ENCODE measurements around the gene TMEM178B.

TMEM178B gene

DNA sequence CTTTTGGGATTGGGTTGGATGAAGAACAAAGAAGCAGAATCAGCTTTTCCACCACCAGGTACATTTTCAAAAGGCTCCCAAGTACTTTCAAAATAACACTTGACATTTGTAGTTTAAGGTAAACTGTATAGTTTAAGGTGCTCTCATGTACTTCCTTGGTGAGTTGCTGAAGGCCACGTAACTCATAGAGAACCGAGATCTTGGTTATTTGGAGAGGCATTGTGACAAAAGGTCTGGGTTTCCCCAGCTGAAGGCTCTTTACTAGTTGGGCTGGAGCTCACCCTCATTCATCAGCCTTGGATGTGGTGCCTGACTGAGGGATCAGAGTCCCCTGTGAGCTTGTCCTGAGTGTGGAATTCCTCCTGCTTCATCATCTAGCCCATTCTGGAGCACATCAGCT, 191.8 kb downstream of the TMEM178B start:
- no peak for ATAC-seq

DNA sequence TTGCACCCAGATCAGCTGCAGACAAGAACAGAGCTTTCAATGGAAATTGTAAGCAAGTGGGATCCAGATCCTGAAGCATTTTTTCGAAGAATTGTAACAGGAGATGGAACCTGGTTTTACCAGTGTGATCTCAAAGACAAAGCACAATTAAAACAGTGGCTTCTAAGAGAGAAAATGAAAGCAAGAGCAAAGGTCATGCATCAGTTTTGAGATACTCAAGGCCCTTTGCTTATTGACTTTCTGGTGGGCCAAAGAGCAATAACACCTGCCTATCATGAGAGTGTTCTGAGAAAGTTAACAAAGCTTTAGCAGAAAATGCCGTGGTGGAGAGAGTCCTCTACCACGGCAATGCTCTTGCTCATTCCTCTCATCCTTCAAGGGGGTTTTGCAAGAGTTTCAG, 194.8 kb downstream of the TMEM178B start:
- ATAC-seq = no peak

DNA sequence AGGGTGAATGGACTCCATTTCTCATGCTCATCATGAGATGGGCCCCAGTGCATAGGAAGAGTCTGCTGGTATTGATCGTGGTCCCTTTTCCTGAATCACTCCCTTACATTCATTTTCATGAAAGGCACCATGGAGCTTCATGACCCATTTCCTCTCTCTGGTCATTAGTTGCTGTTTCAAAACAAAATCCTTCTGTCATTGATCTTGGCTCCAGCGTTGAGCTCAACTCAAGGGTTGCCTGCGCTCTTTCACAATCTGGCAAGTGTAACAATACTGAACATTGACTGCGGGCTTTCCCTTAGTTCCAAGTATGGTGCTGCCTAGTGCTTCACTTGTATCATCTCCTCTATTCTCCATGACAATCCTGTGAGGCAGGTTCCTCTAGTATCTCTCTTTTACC, 197.6 kb downstream of the TMEM178B start:
- no peak for ATAC-seq

DNA sequence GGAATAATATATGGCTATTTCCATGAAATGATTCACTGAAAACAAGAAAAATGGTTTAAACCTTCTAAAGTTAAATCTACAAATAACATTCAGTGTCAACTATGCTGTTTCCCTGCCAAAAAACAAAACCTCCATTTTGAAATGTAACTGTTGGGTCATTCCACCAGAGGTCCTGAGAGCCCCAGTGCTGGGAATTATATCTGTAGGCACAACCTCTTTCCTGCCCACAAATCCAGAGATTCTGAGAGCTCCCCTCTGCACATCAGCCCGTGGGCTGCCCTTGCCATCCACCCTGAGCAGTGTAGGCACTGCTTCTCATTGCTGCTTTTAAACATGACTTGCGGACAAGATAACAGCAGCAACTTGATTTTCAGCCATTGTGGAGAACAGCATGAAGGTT, 198.6 kb downstream of the TMEM178B start:
- no peak for ATAC-seq

DNA sequence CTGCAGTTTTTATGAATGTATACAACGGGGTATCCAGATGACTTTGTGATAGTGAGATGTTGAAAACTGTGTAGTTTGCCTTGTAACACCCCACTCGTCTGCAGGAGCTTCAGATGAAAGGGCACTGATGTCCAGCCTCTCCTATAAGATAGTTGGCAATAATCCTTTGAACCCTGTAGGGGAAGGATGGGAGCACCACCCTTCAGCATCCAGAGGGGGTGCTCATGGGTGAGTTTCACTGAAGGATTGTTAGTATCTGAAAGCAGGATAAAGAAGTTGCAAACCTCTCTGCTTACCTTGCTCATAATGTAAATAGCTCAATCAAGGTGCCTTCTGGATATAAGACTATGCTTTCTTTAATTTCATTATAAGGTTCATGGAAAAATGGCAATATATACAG, 201.5 kb downstream of the TMEM178B start:
- ATAC-seq = no peak

DNA sequence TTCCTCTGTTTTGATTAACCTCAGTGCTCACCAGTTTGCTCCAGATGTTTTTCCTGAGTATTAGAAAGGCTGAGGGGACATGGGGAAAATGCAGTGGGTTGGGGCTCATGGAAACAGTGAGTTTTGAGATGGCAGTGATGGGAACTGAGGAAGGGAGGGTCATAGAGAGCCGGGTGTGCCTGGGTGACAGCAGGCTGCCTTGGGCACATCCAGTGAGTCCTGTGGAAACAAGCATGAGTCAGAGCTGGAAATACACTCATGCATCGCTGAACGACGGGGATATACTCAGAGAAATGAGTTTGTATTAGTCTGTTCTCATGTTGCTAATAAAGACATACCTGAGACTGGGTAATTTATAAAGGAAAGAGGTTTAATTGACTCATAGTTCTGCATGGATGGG, 202.2 kb downstream of the TMEM178B start:
- ATAC-seq = no peak

DNA sequence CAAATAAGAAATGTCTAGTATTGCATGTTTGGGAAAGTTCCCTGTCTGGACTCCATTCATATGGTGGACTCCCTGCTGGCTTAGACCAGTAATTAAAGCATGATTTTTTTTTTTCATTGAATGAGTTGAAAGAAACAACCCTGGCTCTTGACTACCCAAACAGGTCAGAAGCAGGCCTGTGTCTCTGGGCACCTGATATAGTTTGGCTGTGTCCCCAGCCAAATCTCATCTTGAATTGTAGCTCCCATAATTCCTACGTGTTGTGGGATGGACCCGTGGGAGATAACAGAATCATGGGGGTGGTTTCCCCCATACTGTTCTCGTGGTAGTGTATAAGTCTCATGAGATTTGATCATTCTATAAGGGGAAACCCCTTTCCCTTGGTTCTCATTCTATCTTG, 206.2 kb downstream of the TMEM178B start:
- ATAC-seq = no peak

DNA sequence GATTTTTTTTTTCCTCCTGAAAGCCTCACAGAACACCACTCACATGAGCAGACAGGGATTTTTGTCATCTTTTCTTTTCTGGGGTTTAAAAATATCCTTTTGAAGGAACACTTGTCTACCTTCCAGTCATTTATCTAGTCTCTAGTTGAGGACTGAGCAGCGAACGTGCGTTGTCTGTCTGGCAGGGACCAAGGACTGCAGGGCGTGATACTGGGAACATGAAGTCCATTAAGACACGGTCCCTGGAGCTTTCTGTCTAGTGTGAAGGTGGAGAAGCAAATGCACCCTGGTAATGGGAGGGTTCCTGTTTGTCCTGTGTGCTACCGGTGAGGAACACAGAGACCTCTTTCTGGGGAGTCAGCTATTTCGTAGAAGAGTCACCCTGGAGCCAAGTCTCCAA, 207.4 kb downstream of the TMEM178B start:
- no peak for ATAC-seq

DNA sequence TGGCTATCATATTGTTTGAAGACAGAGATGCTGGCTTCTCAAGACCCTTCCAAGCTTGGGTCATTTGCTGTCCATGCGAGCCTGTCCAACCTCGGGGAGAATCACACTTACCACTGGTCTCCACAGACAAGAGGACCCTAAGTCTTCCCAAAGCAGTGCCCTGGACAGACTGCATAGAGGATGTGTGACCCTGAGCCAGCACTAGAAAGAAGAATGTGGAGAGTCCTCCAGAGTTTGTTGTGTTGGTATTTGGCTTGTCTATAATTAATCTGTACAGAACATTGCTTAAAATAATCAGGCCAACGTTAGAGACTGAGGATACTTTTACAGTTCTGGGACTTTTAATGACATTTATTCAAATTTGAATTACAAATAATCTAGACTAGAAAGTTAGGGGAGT, 212.7 kb downstream of the TMEM178B start:
- ATAC-seq = no peak

DNA sequence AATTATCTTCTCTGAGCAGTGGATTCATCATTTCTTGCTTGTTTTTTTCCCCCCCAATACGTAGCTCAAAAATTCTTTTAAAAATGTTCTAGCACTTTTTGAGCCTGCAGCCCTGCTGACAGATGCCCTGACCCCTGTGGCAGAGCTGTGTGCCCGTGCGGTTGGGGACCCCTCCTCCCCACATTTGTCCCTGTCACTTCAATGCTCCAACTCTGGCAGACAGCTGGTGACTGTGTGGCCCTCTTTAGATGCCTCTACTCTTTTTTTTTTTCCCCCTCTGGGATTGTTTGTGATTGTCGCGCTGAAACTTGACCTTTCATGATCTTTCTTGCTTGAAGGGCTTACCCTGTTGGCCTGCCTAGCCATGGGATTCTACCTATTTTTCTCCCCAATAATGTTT, 214.1 kb downstream of the TMEM178B start:
- no peak for ATAC-seq

DNA sequence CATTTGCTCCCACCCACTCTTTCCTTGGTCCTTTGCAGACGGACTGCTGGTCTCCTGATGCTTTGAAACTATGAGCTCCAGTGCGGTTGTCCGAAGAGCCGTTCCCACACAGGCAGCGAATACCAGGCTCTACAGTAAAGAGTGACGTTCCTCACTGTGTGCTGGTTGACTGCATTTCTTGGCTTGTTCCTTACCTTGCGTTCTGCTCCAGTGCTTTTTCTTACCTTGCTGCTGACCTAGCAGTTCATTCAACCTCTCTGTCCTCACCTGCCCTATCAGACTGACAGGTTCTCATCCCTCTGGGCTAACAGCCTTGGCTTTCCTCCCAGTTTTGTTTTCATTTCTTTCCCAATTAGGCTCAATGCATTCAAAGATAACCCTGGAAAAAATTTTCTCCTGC, 214.8 kb downstream of the TMEM178B start:
- no peak for ATAC-seq

DNA sequence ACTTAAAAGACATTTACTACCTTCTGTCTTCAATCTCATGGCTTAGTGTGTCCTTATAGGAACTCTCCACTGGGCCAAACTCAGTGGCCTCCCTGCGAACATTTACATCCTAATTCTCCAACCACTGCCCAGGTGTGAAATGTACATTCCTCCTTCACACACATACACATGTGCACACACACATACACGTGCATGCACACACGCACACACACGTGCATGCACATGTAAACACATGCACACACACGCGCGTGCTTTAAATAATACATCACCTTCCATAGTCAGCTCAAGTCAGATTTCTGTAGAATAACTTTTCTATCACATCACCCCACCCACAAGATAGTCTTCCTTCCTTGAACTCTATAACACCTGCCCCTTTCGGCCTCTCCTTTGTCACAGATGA, 216.5 kb downstream of the TMEM178B start:
- no peak for ATAC-seq

DNA sequence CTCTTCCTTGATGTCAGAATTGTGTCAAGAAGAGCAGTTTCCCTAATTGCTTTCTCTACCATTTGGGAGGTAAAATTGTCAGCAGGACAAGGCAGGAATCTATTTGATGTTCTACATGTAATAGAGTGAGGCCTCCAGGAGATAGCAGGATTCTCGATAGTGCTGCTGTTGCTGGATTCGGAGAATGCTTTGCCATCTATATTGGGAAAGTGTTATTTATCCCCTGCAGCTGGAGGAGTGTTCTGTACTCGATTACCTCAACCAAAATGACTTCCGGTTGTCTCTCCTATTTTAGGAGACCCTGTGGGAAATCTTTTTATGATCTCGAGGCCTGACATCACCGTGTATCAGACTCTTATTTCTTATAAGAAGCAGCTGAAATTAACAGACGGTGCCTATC, 217.1 kb downstream of the TMEM178B start:
- ATAC-seq = no peak

DNA sequence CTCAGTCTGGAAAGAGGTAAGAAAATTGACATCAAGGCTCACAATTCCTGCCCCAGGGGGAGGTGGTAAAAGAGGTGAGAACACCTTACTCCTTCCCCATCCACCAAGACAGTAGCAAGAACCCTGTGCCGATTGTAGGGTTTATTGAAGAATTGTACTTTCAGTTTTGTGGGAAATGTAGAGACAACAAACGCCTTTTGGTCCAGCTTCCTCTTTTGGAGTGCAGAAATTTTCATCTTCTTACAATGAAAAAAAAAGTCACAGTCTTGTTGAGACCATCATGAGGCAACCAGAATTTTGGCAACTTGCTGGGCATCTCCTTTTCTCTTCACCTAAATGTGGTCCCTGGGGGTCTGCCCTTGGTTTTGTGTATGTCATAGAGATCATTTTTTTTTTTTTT, 217.7 kb downstream of the TMEM178B start:
- no peak for ATAC-seq

DNA sequence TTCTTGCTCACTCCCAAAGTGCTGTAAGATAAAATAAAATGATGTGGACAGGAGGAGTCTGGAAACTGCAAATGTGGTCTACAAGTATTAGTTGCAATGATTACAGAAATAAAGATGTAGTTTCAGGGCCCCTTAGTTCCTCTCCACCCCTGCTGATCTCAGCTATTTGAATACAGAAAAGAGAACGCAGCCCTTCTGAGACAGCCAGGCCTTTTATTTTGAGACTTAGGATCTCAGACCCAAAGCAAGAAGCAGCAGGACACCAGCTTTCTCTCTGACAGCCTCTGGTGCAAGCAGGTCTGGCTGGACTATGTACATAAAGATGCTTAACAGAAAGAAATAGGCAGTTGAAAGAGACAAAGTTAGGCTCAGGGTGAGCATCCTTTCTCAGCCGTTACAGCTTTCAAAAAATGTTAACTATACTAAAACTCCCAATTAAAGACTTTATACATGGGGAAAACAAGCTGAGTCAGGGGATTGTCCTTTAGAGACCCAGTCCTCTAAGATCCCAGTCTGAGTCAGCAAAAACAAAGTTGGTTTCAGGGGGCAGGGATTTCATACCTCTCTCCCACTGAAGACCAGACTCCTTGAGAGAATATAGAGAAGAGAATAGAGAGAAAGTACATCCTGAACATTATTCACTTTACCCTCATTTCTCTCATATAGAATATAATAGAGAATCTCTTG, 220.4 kb downstream of the TMEM178B start:
- no peak for ATAC-seq

DNA sequence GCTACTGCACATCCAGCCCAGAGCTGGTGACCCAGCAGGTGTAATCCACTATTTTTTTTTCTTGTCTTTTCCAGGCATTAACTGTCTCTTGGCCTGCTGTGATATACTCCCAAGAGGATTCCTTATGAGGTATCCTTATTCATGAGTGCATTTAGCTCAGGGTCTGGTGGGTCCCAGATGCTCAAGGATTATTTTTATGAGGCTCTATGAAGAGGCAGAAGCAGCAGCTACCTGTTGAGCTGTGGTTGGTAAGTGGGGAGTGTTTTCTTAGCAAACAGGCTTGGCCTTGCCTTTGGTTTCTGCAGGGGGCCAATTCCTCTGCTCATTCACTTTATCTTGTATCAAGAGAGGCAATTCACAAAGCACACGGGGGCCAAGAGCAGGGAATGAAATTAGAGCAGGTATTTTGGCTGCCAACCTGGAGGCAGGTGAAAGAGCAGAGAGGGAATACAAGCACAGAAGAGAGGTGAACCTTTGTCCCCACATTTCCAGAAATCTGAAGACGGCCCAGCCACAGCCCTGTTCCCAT, 221.6 kb downstream of the TMEM178B start:
- no peak for ATAC-seq

DNA sequence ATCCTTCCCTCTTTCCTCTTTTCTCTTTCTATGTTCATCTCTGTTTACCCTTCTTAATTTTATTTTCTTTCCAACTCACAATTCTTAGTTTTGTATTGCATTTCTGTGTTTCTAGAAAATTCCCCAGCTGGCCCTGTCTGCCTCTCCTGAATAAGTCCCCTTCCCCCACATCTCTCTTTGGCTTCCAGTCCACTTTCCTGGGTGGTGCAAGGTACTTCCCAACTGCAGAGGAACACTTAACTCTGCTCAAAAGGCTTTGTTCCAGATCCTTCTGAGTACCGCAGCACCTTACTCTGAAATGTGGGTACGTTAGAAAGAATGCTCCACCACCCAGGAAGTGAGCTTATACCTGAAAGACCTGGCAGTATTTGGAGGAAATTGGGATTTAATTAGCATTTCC, 227.0 kb downstream of the TMEM178B start:
- no peak for ATAC-seq

DNA sequence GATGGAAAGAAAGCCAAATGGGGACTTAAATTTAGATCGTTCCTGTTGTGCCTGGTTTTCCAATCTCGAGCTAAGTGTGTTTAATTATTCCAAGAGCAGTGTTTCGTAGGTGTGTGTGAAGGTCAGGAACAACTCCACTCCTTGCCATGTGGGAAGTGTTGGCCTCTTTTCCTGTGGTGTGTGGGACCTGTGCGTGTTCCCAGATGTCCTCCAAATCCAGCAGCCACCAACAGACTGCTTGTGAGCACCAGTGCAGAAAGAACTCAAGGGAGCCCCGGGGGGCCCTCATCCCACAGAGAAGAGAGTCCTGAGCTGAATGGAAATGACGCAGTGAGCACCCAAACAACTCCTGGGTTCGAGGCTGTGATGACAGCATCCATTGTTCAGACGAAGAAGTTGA, 227.7 kb downstream of the TMEM178B start:
- ATAC-seq = no peak

DNA sequence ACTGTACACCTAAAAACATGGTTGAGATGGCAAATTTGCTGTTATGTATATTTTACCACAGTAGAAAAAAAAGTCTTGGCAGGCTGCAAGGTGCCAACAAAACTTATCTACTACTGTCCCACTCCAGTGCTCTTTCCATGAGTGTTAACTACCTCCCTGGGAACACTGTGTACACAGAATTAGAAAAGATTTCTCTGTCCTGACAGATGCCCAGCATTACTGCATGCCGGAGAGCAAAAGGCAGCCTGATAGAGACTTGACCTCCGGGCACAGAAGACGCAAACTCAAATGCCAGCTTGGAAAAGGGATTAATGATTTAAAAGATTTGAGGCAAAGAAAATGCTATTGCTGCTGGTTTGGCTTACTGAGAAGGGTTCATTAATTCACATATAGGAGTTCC, 228.8 kb downstream of the TMEM178B start:
- ATAC-seq = no peak

DNA sequence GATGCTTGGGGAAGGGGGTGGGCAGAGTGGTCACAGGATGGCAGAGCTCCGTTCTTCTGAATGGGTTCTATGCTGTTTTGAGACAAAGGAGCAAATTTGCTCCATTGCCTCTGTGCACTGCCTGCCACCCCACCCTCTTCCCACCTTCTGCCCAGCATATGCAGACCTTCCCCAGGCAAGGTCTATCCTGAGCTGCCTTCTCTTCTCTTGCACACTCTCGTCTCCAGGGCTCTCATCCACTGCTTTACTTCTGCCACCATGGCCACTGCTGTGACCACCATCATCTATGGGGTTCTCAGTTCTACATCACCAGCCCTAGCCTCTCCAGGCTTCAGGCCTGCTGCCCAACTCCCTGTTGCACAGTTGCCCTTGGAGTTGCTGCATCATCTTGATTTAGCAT, 230.4 kb downstream of the TMEM178B start:
- no peak for ATAC-seq

DNA sequence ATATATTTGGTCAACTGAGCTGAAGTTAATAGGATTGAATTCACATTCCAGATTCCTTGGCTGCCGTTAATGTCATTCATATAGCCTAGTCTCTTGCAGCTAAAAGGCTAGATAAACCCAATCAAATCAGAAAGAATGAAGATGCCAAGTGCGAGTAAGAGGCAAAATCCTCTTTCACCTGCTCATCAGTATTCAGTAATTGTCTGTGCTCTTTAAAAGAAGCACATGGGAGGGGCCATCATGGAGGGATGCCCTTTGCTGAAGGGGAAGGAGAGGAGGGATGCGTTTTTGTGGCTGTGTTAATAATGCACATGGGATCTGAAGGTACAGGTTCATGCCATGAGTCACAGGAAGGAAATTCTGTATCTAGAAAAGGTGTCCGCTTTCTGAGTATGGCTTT, 232.2 kb downstream of the TMEM178B start:
- no peak for ATAC-seq

DNA sequence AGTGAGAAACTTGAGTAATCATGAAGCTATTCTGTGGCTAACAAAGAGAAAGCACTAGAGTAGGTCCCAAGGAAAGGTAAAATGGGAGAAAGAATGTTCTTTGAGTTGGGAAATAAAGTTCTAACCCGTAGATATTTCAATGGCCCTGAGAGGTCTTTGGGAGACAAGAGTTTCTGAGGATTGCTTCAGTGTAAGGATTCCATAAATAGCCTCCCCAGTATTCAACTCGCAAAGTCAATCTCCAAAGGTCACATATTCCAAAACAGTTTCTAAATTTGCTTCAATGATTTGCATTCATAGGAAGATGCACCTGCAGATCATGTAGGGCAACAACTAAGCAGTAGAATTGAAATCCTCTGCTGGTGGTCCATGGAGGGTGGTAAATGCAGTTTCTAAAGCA, 238.5 kb downstream of the TMEM178B start:
- ATAC-seq = no peak

DNA sequence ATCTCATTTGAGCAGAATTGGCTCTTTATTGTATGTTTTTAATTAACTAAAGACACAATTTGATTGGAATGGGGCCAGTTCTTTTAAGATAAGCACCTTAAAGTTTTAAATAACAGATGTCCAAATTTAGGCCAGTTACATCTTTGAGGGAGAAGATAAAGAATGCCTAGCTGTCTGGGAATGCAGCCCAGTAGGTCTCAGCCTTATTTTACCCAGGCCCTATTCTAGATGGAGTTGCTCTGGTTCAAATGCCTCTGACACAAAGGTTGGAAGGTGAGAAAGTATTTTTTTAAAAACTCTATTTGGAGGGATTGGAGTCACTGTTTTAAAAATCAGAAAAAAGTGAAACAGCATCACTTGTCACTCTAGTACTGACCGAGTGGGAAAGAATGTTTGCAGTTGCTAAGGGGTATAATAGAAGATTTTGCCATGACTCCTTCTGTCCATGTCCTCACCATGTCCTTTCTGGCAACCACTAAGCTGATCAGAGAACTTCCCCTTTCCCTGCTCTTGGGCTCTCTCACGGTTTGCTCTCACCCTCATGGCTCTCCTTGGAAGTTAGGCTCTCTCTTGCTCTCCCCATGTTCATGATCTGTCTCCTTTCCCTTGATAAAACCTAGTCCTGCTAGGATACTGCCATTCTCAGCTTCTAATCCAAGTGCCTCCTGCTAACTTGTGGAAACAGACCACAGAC, 239.1 kb downstream of the TMEM178B start:
- ATAC-seq = no peak

DNA sequence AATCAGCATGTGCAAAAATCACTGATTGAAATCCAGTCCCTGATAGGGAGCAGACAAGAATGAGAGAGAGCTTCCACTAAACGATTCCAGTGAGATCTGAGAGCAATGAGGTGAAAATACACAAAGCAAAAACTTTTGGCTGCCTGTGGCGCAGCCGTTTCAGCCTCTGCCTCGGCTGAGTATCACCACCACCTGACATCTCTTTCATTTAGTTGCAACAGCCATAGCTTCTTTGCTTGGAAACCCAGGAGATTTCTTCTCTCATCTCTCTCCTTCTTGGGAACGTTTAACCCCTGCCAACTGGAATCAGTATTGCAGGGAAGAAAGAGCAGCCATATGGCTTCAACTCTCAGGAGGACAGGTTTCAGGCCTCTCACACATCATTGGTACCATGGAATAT, 240.0 kb downstream of the TMEM178B start:
- ATAC-seq = no peak
